Liver (tissue), 9 donors: Measurements from ENCODE around the gene NEB. TPM values are rescaled to one million over a fixed set of nuclear protein-coding genes. Genes with fewer than 3 reads are reported as not detected.

Source experiments
- DNase-seq: peaks from one replicate; pipeline ENCODE4 v3.0.0-alpha.2; 2017; ENCODE audit warnings: low spot score
- H3K27ac ChIP-seq, 2 donors: one replicate each; pipeline ENCODE4 v1.7.0; 2013; ENCODE audit warnings: inconsistent platforms in 2 of 2, low read length in 2 of 2, control low read depth in 1 of 2, low read depth in 1 of 2, mild to moderate bottlenecking in 1 of 2
- H3K27me3 ChIP-seq, 4 donors: one replicate each; pipeline versions ENCODE4 v1.6.1 to v1.7.0; 2013; ENCODE audit warnings: low read length in 3 of 4, inconsistent platforms in 1 of 4, mild to moderate bottlenecking in 1 of 4, moderate library complexity in 1 of 4; ENCODE audit not compliant: control insufficient read depth in 4 of 4, insufficient read depth in 4 of 4
- H3K36me3 ChIP-seq, 4 donors: one replicate each; pipeline versions ENCODE4 v1.6.1 to v1.7.0; 2013; ENCODE audit warnings: low read length in 3 of 4, mild to moderate bottlenecking in 3 of 4, low read depth in 1 of 4, moderate library complexity in 1 of 4; ENCODE audit not compliant: control insufficient read depth in 4 of 4, insufficient read depth in 3 of 4
- H3K4me1 ChIP-seq, 4 donors: one replicate each; pipeline versions ENCODE4 v1.6.1 to v1.7.0; 2013; ENCODE audit warnings: low read length in 3 of 4, mild to moderate bottlenecking in 3 of 4, moderate library complexity in 1 of 4; ENCODE audit not compliant: control insufficient read depth in 4 of 4, insufficient read depth in 4 of 4
- H3K4me3 ChIP-seq, 3 donors: one replicate each; pipeline versions ENCODE4 v1.6.1 to v1.7.0; 2013; ENCODE audit warnings: low read length in 3 of 3, control low read depth in 1 of 3, low read depth in 1 of 3, mild to moderate bottlenecking in 1 of 3
- H3K9ac ChIP-seq, 2 donors: one replicate each; pipeline ENCODE4 v1.7.0; 2013; ENCODE audit warnings: low read length in 2 of 2, mild to moderate bottlenecking in 2 of 2, moderate library complexity in 2 of 2, control low read depth in 1 of 2, low read depth in 1 of 2
- H3K9me3 ChIP-seq, 4 donors: one replicate each; pipeline versions ENCODE4 v1.6.1 to v1.7.0; 2013; ENCODE audit warnings: low read length in 3 of 4; ENCODE audit not compliant: control insufficient read depth in 4 of 4
- ATF3 ChIP-seq: IDR thresholded peaks from 2 replicates; pipeline ENCODE4 v1.6.1; 2016; ENCODE audit warnings: antibody characterized with exemption
- CTCF ChIP-seq: fragments of 150-350 bp; IDR thresholded peaks from 2 replicates; pipeline ENCODE4 v1.5.1; 2017; ENCODE audit warnings: improper control_type of control experiment, low read depth, low read length; ENCODE audit not compliant: missing input control
- EGR1 ChIP-seq, 2 donors: IDR thresholded peaks; 2 replicates each; pipeline ENCODE4 v1.6.1; 2016 to 2018; ENCODE audit warnings: antibody characterized with exemption in 2 of 2, low read depth in 2 of 2
- FOXA1 ChIP-seq: IDR thresholded peaks from 2 replicates; pipeline ENCODE4 v1.6.1; 2016; ENCODE audit warnings: antibody characterized with exemption
- FOXA2 ChIP-seq: IDR thresholded peaks from 2 replicates; pipeline ENCODE4 v1.6.1; 2016; ENCODE audit warnings: antibody characterized with exemption
- GABPA ChIP-seq, 2 donors: IDR thresholded peaks in 1 of 2; conservative IDR thresholded peaks in 1 of 2; 2 replicates each; pipeline ENCODE4 v1.6.1; 2016; ENCODE audit warnings: antibody characterized with exemption in 2 of 2, mild to moderate bottlenecking in 1 of 2, moderate library complexity in 1 of 2
- HNF4A ChIP-seq, 2 donors: conservative IDR thresholded peaks; 2 replicates each; pipeline ENCODE4 v1.6.1; 2016; ENCODE audit warnings: antibody characterized with exemption in 2 of 2, mild to moderate bottlenecking in 2 of 2
- HNF4G ChIP-seq: IDR thresholded peaks from 2 replicates; pipeline ENCODE4 v1.6.1; 2016; ENCODE audit warnings: antibody characterized with exemption
- JUND ChIP-seq, 2 donors: IDR thresholded peaks; 2 replicates each; pipeline ENCODE4 v1.6.1; 2016; ENCODE audit warnings: antibody characterized with exemption in 2 of 2
- MAX ChIP-seq: IDR thresholded peaks from 2 replicates; pipeline ENCODE4 v1.6.1; 2016; ENCODE audit warnings: antibody characterized with exemption
- NR2F2 ChIP-seq: IDR thresholded peaks from 2 replicates; pipeline ENCODE4 v1.6.1; 2016; ENCODE audit warnings: antibody characterized with exemption
- RAD21 ChIP-seq, 2 donors: IDR thresholded peaks; 2 replicates each; pipeline ENCODE4 v1.6.1; 2016; ENCODE audit warnings: antibody characterized with exemption in 2 of 2, mild to moderate bottlenecking in 2 of 2
- REST ChIP-seq: IDR thresholded peaks from 2 replicates; pipeline ENCODE4 v1.6.1; 2016; ENCODE audit warnings: antibody characterized with exemption, mild to moderate bottlenecking
- RXRA ChIP-seq, 2 donors: IDR thresholded peaks; 2 replicates each; pipeline ENCODE4 v1.6.1; 2017 to 2018; ENCODE audit warnings: antibody characterized with exemption in 2 of 2, mild to moderate bottlenecking in 1 of 2
- SP1 ChIP-seq: IDR thresholded peaks from 2 replicates; pipeline ENCODE4 v1.6.1; 2018; ENCODE audit warnings: antibody characterized with exemption, mild to moderate bottlenecking
- TAF1 ChIP-seq: conservative IDR thresholded peaks from 2 replicates; pipeline ENCODE4 v1.6.1; 2016; ENCODE audit warnings: antibody characterized with exemption, mild to moderate bottlenecking
- YY1 ChIP-seq: IDR thresholded peaks from 2 replicates; pipeline ENCODE4 v1.6.1; 2016; ENCODE audit warnings: antibody characterized with exemption, mild to moderate bottlenecking
- ZBTB33 ChIP-seq: IDR thresholded peaks from 2 replicates; pipeline ENCODE4 v1.6.1; 2016; ENCODE audit warnings: antibody characterized with exemption
- WGBS: extraction: QIAGEN DNeasy Blood & Tissue Kit; methylation state at CpG from one replicate; pipeline ENCODE4 v1.1.7; 2013; 5-methylcytosine and 5-hydroxymethylcytosine counted together
- polyA plus RNA-seq, 2 donors: library from polyadenylated mRNA; stranded (reverse) in 1 of 2; unstranded in 1 of 2; fragments of 200-250 nt in 1 of 2; fragments of >200 nt in 1 of 2; fragmentation: Nextera tagmentation in 1 of 2; extraction: Ambion mirVana in 1 of 2; gene quantifications; one replicate each; pipeline versions ENCODE4 v1.2.1 to v1.2.3, GENCODE V29; 2013 to 2015
- total RNA-seq, 2 donors: library from RNA; depleted of rRNA; stranded (reverse); fragments of >200 nt; gene quantifications; one replicate each; pipeline ENCODE4 v1.2.3, GENCODE V29; 2014
- donor health status: healthy.
- donor health status: healthy.
- donor health status: healthy.
- donor health status: healthy.
- donor health status: healthy.

NEB gene
- total and polyA plus RNA-seq, 4 donors: 0.28 to 6.4 (median 2.7) TPM

- 87% methylated on average over 5 of the region's 5 CpGs for WGBS
- TF ChIP-seq FOXA1 (no peak), TAF1 (no peak), GABPA (IDR thresholded peaks at IDR 0.05 in 1 of 2, conservative IDR thresholded peaks at IDR 0.05 in 1 of 2) (no peak), RAD21 (IDR thresholded peaks at IDR 0.05) (no peak), EGR1 (IDR thresholded peaks at IDR 0.05; ENCODE audit: low read depth in 2 of 2) (no peak), NR2F2 (no peak), CTCF (no peak), ZBTB33 (no peak), MAX (no peak), YY1 (no peak), HNF4A (conservative IDR thresholded peaks at IDR 0.05) (no peak), HNF4G (no peak), RXRA (IDR thresholded peaks at IDR 0.05) (no peak), SP1 (no peak), FOXA2 (no peak), ATF3 (no peak)
- H3K36me3 ChIP-seq: no peaks in the 10 kb centered on the region
Observed at GRCh38 chr2:151567006-151567405, 167.3 kb downstream of the NEB start.

GRCh38 chr2:151562398-151562797 is 171.9 kb downstream of the NEB start:
- Histone ChIP-seq H3K9me3 (no peaks in the 10 kb centered on the region), H3K27me3 (no peaks in the 10 kb centered on the region), H3K4me3 (no peak overlapping the region), H3K27ac (no peak overlapping the region), H3K4me1 (no peaks in the 10 kb centered on the region), H3K36me3 (no peaks in the 10 kb centered on the region), H3K9ac (no peak overlapping the region)
- 95% methylated on average over 8 of the region's 8 CpGs for WGBS
- TF ChIP-seq CTCF: no peak
- TF ChIP-seq JUND (IDR thresholded peaks at IDR 0.05): no peak
- TF ChIP-seq GABPA (IDR thresholded peaks at IDR 0.05 in 1 of 2, conservative IDR thresholded peaks at IDR 0.05 in 1 of 2): no peak
- no peak for TF ChIP-seq ATF3
- TF ChIP-seq RAD21 (IDR thresholded peaks at IDR 0.05): no peak
- no peak for TF ChIP-seq NR2F2
- no peak for TF ChIP-seq EGR1 (IDR thresholded peaks at IDR 0.05; ENCODE audit: low read depth in 2 of 2)
- no peak for TF ChIP-seq TAF1
- TF ChIP-seq MAX: no peak
- TF ChIP-seq FOXA2: no peak
- no peak for TF ChIP-seq HNF4G
- TF ChIP-seq REST: no peak
- TF ChIP-seq ZBTB33: no peak
- no peak for TF ChIP-seq RXRA (IDR thresholded peaks at IDR 0.05)
- no peak for DNase-seq

More at GRCh38 chr2:151567006-151567405, 167.3 kb downstream of the NEB start:
- H3K9me3 ChIP-seq: no peaks in the 10 kb centered on the region
- no peaks in the 10 kb centered on the region for H3K27me3 ChIP-seq
- H3K27ac ChIP-seq: no peak overlapping the region
- no peak overlapping the region for H3K4me3 ChIP-seq
- no peak for DNase-seq
- no peak overlapping the region for H3K9ac ChIP-seq
- peaks cover 0 to 2% (median 0%) of the 10 kb centered on the region in 4 donors for H3K4me1 ChIP-seq
